CD4-positive, alpha-beta T cell treated with Interleukin-21 for 1 hour (primary cell): ENCODE results near the gene ZFHX3.

Experiments used
- DNase-seq: peaks from one replicate; pipeline ENCODE4 v3.0.0-alpha.2; 2020

ZFHX3 gene

DNA sequence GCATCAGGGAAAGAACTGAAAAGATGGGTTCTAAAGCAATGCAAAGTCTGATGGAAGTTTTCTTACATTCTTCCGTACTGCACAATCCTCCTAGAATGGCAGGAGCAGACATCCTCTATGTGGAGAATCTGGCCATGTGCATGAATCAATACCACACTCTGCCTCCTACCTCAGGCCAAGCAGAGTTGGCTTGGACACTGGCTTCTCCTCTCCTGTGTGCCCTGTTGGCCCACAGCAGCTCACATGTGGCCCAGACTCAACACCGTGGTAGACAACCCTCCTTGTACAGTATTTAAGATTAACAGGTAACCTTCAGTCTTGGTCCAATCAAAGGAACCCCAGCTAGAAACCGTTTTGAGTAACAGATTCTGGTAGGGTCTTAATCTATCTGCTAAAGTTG is 101.9 kb downstream of the ZFHX3 start:
- no peak for DNase-seq

DNA sequence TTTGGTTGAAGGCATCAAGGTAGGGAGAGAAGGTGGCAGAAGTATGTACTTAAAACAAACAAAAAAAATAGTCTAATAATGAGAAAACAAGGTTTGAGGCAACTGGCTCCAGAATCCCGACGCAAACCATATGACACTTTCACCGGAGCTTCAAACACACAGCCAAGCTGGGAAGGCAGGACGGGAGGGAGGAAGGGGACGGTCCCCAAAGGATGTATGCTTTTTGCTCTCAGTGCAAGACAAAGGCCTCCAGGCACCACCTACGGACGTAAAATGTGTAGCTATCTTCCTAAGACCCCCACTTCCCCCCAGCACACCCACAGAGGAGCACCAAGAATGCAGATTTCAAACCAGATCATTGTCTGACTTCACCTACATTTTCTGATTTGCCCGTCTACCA is 102.3 kb downstream of the ZFHX3 start:
- DNase-seq = no peak

DNA sequence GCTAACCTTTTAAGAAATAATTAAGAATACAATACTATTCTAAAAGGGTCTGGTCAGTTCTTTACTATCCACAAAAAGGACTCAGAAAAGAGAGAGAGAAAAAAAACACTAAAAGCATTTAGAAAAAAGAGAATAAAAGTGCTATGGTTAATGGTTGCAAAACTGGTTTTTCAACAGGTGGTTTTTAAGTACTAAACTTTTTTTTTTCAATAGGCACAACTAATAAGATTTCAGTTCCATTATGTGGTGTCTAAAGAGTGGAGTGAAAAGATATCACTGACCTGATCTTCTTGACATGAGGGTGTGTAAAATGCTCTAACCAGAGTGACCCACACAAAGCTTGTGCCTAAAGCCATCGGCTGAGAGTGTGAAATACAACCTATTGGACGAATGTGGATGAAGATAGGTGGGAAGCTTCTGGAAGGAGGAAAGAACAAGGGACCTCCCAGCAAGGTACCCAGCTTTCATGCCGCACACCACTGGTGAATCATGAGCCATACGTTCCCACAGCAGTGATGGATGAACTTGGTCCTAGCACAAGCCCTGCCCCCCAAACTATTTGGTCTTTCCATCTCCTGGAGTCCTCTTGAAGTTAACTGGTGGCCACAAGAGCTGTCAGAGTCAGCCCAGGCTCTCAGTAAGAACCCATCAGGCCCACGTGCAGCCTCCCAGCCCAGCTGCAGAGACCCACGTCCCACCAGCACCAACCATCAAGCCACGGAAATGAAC is 103.0 kb downstream of the ZFHX3 start:
- no peak for DNase-seq

DNA sequence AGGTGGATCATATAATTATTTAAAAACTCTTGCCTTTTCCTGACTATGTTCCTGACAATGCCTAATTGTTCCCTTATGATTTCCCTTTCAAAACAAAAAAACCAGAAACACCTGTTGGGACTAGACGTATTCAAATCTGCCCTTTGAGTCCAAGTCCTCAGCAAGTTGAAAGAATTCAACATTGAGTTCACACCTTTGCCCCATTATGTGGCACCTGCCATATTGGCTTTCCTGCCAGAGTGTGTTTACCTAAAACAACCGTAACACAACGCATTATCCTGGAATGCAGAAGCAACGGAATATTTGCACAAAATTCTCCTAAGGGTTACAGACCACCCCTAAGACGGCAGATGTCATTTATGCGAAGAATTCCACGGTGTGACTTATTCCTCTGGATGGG is 105.9 kb downstream of the ZFHX3 start:
- no peak for DNase-seq

DNA sequence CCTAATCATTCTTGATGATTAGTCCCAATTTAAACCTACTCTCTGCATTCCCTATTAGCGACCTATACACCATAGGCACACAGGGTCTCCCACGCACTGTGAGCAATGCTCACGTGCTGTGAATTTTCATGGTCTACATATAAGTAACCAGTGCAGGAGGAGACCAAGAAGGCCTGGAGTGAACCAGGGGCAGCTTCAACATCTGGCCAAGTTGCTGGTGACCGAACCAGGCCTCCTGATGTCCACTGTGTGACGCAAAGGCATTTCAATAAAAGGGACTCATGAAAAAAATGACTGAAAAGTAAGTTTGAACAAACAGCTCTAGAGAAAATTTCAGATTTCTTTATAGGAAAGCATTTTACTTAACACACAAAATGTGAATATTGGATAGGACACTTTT is 107.0 kb downstream of the ZFHX3 start:
- no peak for DNase-seq

DNA sequence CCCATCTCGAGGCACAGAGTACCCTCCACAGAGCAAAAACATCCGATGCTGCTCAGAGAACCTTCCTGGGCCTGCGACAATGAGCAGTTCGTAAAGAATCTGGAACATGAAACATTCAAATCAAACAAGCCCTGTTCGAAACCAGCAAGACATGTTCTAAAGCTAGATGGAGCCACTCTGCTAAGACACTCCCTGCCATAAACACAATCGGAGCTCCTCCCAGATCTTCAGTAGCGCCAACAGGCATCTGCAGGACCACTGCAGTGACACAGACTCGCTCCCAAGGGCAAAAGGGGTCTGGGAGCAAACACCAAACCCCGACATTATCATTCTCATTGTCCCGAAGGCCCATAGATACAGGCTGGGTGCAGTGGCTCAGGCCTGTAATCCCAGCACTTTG is 108.7 kb downstream of the ZFHX3 start:
- no peak for DNase-seq

DNA sequence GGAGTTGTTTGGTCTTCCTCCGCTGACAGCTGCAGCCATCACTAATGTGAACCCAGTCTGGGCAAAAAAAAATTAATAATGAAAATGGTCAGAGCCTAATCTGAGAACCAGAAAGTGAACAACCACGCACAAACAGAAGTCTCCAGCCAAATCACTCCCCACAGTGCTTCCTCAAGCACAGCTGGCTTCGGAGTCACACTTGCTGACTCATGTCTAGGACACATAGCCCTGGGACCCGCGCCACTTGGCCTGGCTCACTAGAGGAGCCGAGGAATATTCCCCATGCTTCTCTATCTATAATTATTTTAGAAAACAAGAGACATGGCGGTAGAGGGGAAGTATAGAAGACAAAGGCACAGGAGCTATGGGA is 109.1 kb downstream of the ZFHX3 start:
- no peak for DNase-seq

DNA sequence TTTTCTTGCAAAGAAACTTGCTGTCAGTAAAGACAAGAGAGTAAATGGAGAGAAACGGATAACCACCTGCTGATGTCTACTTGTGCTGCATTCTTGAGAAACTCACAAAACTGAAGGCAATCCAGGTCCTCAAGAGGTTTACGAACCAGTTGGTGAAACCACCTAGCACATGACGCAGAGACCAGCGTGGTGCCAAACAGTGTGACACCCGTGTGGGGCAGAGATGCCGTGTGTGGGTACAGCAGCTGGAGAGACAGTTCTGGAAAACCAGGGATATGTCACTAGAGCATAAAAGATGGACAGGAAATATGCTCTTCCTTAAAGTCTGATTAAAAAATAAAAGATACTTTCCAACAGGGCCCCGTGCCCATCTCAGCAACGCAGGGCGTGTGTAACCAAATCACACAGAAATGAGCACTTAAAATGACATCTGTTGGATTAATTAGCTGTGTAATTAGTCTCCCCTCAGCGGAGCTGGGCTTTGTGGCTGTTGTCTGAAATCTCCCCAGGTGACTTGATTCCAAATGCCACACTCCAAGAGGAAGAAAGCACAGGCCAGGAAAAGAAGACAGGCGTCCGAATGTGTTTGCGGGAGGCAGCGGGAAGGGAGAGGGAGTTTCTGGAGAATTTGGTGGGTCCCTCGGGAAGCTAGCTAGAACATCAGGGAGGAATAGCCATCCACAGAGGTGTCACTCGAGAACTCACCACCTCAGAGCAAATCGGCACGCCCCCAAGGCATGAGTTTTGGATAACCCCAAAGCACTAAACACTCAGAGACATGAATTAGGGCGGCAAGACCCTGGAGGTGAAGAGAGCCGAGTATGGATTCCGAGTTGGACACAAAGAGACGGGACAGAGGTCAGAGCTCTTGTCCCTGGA is 109.8 kb downstream of the ZFHX3 start:
- DNase-seq = no peak

DNA sequence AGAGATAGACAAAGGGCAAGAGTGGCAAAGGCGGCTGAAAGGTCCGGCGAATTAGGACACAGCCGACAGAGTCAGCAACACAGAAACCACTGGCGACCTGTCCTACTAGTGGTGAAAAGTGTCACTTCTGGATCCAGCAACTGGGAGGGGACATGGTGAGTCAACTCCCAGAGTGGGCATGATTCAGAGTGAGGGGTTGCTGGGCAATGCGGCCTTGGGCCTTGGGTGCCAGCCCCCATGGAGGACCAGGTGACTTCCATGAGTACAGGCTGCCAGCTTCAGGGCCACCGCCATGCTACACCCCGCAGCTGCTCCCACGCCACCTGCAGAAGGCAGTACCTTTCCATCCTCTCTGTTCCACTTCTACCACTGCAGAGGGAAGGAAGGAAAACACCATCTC is 110.6 kb downstream of the ZFHX3 start:
- DNase-seq = no peak

DNA sequence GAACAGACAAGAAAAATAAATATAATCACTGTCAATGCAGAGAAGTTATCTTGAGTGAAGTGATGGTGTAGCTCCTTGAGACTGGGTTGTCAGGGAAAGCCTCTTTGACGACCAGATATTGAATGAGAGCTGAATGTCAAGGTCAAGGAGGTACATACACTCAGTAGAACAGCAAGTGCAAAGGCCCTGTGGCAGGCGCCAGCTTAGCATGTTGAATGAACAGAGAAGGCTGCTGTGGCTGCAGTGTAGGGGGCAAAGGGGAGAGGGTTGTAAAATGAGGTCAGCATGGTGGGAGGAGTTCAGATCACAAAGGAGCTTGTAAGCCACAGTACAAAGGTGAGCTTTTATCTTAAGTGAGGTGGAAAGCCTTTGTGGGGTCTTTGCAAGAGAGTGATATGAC is 111.5 kb downstream of the ZFHX3 start:
- DNase-seq = no peak

DNA sequence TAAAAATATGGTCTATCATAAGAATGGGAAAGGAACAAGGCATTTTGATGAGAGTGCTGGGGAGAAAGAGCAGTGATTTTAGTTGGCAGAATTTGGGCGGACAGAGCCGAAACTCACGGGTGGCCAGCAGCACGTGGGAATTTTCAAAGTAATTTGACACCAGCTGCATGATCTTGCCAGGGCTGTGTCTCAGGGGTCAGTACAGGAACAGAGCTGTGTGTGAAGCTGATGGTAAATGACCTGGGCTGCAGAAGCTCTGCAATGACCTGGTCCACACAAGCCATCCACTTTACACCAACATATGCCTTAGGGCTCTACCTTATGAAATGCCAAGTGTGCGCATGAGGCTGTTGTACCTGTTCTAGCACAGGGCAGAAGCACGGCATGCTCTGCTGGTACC is 112.0 kb downstream of the ZFHX3 start:
- no peak for DNase-seq

DNA sequence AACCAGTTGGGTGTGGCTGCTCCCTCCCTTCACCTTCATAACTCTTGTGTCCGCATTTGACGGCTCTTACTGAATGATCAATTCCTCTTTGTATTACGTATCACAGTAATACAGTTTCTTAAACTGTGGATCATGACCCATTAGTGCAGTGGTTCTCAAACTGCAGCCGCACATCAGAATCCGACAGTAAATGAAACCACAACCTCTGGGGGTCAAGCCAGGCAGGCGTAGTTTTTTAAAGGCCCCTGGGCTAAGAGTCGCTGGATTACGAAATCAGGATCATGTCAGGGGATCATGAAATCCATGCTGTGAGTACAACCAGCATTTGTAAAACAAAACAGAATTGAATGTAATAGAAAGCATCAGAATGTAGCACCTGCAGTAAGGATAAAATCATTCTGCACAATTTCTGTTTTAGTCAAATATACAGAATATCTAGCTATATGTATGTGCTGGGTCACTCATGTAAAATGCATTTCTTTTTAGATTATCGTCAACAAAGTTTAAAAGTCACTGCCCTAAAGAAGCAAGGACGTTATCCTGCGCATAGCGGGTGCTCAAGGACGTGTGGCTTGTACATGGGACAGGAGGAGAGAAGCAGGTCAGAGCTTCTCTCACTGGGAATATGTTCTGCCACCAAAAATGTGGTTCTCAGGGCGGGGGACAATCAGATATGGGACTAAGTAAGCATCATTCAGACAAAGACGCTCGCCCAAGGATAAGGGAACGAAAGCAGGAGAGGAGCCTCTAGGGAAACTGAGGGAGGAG is 113.1 kb downstream of the ZFHX3 start:
- DNase-seq = no peak

DNA sequence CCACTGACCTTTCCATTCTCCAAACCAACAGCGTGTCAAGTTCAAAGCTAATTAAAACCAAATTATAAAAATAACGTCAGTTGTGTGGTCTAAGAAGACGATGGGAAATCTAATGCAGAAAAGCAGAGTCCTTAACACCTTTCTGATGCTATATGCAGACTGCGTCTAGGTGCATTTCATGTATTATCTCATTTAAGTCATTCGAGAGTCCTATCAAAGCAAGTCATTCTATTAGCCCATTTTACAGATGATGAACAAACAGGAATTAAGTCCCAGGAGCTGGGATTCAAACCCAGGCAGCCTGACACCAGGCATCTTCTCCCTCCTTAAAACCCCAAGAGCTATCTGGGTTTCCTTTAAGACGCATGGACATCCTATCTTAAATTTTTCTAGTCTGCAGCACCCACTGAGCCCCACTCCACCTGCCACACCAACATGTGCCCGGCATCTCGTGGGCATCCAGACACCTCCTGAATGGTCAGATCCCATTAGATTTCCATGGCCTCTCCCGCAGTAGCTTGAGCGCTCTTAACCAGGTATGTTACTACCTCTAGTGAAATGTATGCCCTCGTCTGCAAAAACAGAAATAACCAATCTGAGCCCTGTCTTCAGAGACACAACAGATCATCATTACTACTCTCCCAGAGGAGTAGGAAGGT is 115.1 kb downstream of the ZFHX3 start:
- no peak for DNase-seq

DNA sequence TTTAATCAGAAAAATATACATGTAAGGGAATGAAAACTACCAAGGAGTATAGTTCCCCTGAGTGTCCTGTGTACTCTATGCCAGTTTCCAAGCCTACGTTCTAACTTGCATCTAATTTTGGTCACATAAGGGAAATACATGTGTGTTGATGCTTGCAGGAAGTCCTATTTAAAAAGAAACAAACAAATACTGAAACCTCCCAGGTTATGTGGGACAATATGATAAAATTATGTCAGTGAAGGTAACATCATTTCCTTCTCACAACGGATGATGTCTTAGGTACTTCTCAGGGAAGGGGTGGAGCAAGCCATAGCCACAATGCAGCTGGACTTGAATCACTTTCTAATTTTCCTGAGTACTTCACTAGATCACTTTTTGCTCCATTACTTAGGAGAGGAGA is 115.9 kb downstream of the ZFHX3 start:
- DNase-seq = peak; percentile 13

DNA sequence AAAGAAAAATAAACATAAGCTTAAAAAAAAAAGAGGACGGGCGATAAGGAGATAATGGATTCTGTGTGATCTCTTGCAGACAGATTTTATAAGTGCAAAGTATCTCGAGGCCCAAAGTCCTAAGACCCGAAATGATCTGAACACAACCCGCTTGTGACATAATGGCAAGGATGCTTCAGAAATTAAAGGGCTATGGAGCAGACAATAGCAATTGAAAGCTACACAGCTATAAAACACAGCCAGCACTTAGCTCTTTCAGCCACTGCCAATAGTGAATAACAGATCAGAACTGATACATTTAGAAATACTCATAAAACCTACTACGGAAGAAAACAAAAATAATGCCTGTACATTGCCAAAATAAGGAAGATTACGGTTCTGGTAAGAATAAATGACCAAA is 117.5 kb downstream of the ZFHX3 start:
- DNase-seq = no peak

DNA sequence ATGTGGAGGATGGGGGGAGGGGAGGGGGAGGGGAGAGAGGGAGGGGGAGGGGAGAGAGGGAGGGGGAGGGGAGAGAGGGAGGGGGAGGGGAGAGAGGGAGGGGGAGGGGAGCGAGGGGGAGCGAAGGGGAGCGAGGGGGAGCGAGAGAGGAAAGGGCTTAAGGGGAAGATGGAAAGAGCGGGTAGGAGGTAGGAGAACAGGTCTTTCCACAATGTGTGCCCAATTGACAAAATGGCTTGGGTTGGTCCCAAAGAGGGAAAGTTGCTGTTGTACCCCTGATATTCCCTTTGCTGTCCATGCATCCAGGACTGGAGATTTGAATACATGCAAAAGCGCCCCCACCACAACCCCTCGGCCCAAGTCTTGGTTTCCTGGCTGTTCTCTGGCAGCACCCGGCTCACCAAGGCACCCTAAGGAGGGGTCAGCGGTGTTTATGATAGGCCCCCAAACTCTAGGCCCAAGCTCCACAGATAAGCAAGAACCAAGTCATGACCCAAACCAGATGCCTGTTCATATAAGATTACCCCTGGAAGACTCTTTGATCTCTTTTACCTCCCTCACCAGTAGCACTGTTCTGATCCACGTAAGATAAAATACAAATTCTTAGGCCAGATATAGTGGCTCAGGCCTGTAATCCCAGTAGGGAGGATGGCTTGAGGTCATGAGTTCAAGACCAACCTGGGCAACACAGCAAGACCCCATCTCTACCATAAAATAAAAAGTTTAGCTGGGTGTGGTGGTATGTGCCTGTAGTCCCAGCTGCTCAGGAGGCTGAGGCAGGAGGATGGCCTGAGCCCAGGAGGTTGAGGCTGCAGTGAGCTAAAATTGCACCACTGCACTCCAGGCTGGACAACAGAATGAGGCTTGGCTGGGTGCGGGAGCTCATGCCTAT is 119.6 kb downstream of the ZFHX3 start:
- no peak for DNase-seq

DNA sequence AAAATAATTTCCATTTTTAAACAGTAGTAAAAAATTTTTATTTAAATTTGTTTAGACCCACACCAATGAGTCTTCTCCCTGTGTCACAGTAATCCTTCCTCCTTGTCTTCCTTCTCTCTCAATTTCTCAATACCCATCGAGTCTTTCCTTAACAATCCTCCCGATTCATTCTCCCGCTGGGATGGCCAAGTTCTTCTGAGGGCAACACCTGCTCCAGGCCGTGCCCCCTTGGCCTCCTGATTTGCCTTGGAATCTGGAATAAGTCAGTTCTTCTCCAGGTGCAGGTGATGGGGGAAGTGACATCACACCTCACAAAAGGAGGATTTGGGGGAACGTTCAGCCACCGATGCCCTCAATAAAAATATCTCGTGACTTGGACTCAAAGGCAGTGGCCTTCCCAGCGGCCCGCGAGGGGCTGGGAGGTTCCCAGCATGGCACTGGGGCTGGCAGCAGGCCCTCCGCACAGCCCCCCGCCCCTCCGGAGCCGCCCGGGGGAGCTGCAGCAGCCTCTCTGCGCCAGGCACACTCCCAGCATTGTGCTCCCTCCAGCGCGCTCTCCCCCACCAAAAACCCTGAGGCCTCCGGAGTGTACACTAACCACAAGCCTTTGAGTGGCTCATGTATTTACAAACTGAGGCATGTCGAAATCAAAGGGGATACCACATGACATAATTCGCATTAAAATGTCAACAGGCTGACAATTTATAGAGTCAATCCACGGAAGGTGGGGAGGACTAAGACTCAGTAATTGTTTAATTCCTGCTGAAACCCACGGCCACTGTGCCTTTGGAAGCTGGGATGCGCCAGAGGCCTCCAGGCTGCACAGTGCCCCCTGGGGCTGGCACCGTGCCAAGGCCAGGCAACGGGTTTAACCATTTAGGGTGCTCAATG is 120.5 kb downstream of the ZFHX3 start:
- no peak for DNase-seq

DNA sequence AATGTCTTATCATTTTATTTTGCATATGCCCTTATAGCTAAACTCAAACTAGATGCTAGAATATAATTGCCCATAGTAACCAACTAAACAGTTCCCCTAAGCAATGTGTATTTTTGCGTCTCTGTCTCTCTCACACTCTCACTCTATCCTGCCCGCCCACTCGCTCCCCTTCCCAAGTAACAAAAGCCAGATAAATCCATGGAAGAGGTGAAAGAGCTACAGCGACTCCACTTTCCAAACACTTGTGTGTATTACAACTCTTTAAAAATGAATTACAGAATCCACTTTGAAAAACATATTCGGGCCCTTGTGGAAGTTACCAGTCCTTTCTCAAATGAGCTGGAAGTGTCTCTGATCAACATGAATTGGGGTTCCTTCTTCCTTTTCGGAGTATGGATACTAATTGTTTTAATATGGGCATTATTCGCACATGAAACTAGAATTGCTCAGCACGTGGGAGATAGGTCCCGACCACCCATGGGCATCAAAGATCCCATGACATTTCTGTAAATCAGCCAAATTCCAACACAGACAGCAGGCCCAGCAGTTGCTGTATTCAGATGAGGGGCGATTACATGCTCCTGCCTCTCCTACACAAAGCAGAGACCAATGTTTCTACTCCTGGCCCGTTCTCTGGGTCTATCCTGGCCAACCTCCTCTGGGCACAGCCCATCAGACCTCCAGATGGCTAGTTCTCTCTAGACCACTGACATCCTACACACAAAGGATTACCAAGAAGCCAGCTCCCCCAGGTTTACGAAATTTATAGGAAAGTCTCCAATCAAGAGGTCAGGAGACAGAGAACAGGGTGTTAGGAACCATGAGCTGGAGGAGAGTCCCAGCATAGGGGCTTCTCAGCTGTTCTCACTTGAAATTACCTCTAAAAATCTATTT is 121.5 kb downstream of the ZFHX3 start:
- no peak for DNase-seq

DNA sequence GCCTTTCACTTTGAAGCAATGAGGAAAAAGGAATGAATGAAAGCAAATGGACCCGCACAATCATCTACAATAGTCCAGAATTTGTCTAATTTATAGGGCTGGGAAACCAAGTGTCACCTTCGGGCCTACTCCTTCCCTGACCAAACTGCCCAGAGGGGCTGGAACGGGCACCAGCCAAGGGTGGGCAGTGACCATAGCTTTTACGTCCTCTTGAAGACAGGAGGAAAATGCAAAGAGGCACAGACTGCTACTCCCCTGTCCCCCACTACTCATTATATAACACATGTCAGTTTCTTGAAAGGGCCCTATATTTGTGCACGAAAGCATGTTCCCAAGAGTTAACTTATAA is 122.3 kb downstream of the ZFHX3 start:
- DNase-seq = no peak
